Pulmonary artery endothelial cell (primary cell): ENCODE results near the gene WAPL. TPM values are rescaled to one million over a fixed set of nuclear protein-coding genes. Genes with fewer than 3 reads are reported as not detected.
"Not testable (repeated sequence)": the region's sequence is repeated elsewhere in the genome, so short reads cannot be mapped to it uniquely, and the experiment has no call there.

Experiments
- DNase-seq: peaks from one replicate; pipeline ENCODE4 v3.0.0-alpha.2; 2011; ENCODE audit warnings: low read depth, low spot score
- total RNA-seq: library from RNA; depleted of rRNA; stranded (reverse); fragments of >200 nt; gene quantifications from 2 replicates; pipeline ENCODE4 v1.2.3, GENCODE V29; 2014

The WAPL gene
- 53.0 and 60.7 TPM in 2 replicates for total RNA-seq

DNA sequence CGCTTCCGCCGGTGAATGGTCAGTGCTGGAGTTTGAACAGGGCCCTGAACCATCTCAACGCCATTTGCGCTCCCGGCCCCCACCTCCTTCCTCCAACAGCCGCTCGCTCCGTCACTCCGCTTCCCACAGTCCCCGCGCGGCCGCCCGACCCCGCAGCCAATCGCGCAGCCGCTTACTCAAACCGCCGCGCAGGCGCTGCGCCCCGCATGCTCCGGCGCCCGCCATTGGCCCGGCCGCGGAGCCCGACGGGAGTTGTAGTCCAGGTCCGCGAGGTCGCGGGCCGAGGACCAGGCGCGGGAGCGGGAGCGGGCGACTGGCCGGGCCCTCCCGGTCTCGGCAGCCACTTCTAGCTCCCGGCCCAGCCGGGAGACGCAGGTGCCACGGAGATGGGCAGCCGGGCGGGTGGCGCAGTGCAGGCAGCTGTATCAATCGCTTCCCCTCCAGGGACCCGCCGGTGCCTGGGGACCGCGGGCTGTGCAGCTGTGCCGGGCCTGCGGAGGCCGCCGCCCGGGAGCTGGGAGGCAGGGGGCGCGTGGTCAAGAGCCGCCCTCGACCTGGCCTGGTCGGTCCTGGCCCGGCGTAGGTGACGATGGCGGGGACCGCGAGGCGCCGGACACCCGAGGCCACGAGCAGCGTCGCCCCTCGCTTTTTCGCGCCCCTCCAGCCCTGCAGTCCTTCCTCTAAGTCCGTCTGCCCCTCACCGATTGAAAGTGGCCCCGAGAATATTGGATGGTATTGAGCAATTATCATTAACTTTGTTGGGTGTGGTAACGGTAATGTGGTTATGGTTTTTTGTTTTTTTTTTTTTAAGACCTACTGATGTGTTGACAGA is at the start of gene WAPL:
TSS of gene WAPL (minus strand) at position 115 of the 832 bp plus-strand sequence. CDS start 3,723 bp downstream, outside the sequence.
- peak; percentile 75 for DNase-seq

DNA sequence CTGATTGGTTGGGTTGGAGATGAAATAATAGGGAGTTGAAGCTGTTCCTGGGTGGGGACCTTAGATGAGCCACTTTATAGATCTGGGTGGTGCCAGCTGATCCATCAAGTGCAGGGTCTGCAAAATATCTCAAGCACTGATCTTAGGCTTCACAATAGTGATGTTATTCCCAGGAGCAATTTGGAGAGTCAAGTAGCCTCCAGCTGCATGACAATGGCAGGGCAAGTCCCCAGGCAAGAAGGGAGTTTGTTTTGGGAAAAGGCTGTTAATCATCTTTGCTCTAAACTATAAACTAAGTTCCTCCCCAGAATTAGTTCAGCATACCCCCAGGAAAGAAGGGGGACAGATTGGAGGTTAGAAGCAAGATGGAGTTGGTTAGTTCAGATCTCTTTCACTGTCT is 47.7 kb upstream of the WAPL start:
- no peak for DNase-seq

- DNase-seq = not testable (repeated sequence)
Measured at GRCh38 chr10:86566518-86566917, 44.9 kb upstream of the WAPL start.

DNA sequence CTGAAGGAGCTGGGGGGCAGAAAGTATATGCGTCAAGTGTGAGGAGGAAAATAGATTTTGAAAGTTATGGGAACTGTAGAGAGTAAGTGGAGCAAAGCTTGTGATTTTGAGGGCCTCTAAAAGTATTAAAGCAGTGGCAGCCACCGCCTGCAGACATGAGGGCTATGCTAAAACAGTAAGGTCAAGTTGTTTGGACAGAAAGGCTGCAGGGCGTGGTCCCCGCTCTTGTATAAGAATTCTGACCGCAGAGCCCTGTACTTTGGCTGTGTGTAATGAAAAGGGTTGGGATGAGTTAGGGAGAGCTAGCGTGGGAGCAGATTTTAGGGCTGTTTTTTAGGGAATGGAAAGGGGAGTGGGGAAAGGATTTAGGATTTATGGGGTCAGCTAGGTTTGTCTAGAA is 41.7 kb upstream of the WAPL start:
- DNase-seq = not testable (repeated sequence)

DNA sequence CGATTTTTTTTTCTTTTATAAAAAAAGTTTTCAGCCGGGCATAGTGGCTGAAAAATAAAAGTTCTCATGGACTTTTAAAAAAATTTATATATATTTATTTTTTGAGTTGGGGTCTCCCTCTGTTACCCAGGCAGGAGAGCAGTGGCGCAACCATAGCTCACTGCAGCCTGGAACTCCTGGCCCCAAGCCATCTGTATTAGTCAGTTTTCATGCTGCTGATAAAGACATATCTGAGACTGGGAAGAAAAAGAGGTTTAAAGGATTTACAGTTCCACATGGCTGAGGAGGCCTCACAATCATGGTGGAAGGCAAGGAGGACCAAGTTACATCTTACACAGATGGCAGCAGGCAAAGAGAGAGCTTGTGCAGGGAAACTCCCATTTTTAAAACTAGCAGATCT is 37.1 kb upstream of the WAPL start:
- DNase-seq = not testable (repeated sequence)

DNA sequence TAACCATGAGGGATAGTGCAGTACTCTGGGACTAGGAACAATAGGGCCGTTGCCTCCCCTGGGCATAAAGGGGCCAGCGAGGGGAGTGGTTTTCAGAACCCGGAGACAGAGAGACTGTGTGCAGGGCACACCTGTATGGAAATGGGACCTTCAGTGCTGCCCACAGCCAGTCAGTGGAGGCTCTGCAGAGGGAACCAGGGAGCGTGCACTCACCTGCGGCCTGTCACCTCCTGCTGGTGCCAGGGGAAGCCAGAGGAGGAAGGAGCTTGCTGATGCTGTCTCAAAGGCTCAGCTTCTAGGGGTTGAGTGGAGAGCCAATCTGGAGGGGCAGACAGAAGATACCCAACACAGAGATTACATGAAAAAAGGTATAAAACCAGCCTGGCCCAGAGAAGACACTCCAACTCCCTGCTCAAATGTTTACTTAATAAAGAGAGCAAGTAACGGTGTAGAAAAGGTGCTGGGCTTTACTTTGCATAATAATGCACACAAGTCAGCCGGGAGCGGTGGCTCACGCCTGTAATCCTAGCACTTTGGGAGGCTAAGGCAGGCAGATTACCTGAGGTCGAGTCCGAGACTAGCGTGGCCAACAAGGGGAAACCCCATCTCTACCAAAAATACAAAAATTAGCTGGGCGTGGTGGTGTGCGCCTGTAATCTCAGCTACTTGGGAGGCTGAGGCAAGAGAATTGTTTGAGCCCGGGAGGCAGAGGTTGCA is 35.5 kb upstream of the WAPL start:
- DNase-seq = no peak

- no peak for DNase-seq
Measured at GRCh38 chr10:86556532-86556931, 34.9 kb upstream of the WAPL start.

- no peak for DNase-seq
Measured at GRCh38 chr10:86553639-86554038, 32.0 kb upstream of the WAPL start.

DNA sequence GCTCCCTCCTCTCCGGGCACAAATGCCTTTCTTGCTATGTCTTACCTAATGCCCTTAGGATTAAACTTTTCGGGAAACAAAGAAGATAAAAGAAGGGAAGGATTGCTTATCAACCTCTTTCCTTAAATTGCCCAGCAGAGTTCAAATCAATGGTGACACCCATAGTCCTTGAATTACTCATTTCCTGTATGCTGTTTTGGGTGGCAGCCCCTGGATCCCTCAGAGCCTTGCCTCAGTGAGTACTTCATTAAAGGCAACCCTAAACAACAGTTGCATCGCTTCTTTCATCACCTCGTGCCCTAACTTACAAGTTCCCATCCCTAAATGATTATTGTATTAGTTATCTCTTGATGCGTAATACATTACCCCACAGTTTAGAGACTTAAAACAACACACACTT is 31.6 kb upstream of the WAPL start:
- no peak for DNase-seq

GRCh38 chr10:86547296-86547695 is 25.7 kb upstream of the WAPL start:
- DNase-seq = no peak

DNA sequence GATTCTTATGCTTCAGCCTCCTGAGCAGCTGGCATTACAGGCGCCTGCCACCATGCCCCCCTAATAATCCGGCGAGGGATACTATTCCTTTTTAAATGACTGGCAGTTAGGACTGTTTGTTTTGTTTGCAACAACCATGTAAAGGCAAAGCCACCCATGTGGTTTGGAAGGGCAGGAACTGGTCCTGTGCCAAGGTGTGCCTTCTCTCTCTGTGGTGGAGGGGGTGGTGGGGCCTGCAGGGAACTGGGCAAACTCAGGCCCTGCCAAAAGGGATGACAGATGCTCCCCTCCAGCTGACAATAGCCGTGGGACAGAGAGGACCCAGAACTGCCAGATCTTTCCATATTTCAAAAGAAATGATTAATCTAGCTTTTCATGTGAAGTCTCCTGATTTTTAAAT is 23.5 kb upstream of the WAPL start:
- DNase-seq = no peak

GRCh38 chr10:86540016-86540415 is 18.4 kb upstream of the WAPL start:
- DNase-seq = no peak

- DNase-seq = no peak
Measured at GRCh38 chr10:86538547-86538946, 17.0 kb upstream of the WAPL start.

DNA sequence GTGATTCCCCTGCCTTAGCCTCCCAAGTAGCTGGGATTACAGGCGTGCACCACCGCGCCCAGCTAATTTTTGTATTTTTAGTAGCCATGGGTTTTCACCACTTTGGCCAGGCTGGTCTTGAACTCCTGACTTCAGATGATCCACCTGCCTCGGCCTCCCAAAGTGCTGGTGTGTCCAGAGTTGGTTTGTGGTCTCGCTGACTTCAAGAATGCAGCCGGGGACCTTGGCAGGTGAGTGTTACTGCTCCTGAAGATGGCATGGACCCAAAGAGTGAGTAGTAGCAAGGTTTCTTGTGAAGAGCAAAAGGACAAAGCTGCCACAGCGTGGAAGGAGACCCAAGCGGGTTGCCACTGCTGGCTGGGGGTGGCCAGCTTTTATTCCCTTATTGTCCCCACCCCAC is 16.4 kb upstream of the WAPL start:
- DNase-seq = not testable (repeated sequence)

DNA sequence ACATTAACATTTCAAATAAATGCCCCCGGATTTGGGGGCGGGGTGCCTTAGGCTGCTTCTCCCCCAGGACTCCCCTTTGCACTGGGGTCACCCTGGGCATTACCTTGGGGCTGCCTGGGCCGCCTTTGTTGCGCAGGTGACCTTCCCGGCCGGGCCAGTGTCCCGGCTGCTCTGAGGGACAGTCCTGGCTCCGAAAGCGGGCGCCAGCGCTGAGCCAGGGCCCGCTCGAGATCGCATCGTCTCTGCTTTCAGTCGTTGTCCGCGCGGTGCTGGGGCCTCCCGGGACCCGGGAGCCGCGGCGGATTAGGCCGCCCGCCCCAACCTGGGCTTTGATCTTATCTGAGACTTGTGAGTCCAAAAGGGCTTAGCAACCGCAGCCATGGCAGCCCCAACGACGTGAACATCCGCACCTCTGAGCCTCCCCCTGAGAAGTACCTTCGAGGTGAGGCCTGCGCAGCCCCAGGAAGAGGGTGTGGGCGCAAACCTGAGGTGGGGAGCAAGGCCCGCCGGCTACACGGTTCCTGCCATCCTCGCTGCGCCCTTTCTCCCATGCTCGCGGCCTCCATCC is 14.8 kb upstream of the WAPL start:
- DNase-seq = no peak

DNA sequence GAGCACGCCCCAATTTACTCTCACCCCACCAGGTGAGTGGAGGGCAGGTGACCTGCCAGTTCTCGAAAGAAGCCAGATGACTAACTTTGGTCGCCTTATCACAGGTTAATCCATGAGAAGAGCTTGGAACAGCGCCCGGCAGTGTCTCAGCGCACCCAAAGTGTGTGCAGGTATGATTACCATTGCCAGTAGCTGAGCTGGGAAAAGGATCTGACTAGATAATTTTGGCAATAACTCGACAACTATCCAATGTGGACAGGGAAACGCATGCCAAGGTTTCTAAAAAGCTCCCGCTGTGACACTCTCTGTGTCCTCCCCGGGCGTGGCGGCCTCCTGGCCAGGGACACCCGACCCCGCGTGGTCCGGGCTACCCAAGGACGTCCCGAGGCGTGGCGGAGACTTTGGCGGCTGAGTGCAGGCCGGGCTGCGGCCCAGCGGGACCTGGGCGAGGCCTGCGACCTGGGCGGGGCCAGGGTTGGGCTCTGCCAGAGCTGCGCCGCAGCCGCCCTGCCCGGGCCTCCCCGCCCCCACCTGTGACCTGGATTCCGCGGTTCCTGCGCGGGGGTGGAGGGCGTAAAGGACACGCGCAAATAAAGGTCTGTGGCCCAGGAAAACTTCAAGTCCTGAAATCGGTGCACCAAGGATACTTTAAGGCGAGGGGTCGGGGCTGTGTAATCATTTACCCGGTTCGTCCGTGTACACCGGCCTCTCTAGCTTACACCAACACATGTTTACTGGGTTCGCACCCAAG is 13.7 kb upstream of the WAPL start:
- no peak for DNase-seq

- no peak for DNase-seq
Measured at GRCh38 chr10:86533328-86533727, 11.7 kb upstream of the WAPL start.

GRCh38 chr10:86528736-86529135 is 7.1 kb upstream of the WAPL start:
- DNase-seq = not testable (repeated sequence)

DNA sequence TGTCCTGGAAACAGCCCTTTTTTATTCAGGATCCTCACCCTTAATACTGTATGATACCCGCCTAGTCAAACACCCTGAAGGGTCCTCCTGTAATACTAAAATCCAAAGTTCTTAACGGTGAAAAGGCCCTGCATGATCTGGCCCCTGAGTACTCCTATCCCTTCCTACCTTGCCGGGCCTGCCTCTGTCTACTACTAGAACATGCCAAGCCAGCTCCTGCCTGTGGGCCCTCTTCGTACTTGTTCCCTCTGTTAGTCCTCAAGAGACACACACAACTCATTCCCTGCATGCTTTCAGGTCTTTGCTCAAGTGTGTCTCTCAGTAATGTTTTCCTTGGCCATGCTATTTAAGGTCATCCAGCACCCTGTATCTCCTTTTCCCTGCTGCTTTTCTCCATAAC is 5.0 kb upstream of the WAPL start:
- no peak for DNase-seq

DNA sequence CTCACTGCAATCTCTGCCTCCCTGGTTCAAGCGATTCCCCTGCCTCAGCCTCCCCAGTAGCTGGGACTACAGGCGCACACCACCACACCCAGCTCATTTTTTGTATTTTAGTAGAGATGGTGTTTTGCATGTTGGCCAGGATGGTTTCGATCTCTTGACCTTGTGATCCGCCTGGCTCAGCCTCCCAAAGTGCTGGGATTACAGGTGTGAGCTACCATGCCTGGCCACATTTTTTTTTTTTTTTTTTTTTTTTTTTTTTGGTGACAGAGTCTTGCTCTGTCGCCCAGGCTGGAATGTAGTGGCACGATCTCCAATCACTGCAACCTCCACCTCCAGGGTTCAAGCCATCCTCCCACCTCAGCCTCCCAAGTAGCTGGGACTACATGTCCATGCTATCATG is 4.1 kb upstream of the WAPL start:
- not testable (repeated sequence) for DNase-seq

DNA sequence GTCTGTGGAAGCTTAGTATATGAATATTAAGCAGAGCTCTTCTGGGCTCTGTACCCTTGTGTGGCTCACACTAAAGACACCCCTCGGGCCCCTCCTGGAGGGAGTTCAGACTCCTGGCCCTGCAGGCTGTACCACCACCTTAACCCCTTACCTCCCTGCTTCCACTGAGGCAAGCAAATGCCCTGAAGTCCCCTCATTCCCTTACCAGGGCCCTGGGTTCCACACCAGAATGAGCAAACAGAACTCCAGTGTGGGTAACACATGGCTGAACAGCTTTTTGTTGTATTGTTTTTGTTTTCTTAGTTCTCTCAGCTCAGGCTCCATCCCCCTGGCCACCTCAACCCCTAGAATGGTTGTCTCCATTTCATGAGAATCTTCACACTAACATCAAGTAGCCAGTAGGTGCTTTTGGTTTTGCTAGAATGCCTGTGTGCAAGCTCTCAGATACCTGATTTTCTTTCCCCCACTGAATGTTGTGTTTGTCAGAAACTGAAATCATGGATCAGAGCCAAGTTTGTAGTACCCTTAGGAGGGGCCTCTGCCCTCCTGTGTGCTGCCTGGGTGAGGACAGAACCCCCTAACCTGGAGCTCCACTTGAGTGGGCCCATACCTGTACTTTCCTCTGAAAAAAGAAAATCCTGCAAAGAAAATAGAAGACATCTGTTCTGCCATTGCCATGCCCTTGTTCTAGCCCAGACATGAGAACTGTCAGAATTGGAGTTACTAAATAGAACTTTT is 2.8 kb upstream of the WAPL start:
- no peak for DNase-seq
